Kidney epithelial cell (primary cell): ENCODE data around the gene RGL3. TPM values are rescaled to one million over a fixed set of nuclear protein-coding genes. Genes with fewer than 3 reads are reported as not detected.

Experiments used
- DNase-seq: peaks from one replicate; pipeline ENCODE4 v3.0.0-alpha.2; 2010; ENCODE audit warnings: low read depth
- H3K27me3 ChIP-seq: 2 replicates; pipeline ENCODE4 v1.6.0; 2011; ENCODE audit warnings: low read length; ENCODE audit not compliant: control insufficient read depth, insufficient read depth
- H3K36me3 ChIP-seq: 2 replicates; pipeline ENCODE4 v1.5.1; 2011; ENCODE audit warnings: low read length; ENCODE audit not compliant: control insufficient read depth, insufficient read depth
- H3K4me3 ChIP-seq: 2 replicates; pipeline ENCODE4 v1.5.1; 2011; ENCODE audit warnings: low read depth, mild to moderate bottlenecking, control low read depth, low read length
- total RNA-seq: library from RNA; depleted of rRNA; stranded (reverse); fragments of >200 nt; gene quantifications from 2 replicates; pipeline ENCODE4 v1.2.3, GENCODE V29; 2015
- TF ChIP-seq, protein P1 (sequence below): IDR thresholded peaks from 2 replicates; pipeline ENCODE4 v1.5.1; 2011; ENCODE audit warnings: mild to moderate bottlenecking, moderate library complexity, low read length, control low read depth, inconsistent platforms; ENCODE audit not compliant: insufficient read depth, poor library complexity, severe bottlenecking

The RGL3 gene
- total RNA-seq, 1 donor from 2014 or later: 10.2 TPM

DNA sequence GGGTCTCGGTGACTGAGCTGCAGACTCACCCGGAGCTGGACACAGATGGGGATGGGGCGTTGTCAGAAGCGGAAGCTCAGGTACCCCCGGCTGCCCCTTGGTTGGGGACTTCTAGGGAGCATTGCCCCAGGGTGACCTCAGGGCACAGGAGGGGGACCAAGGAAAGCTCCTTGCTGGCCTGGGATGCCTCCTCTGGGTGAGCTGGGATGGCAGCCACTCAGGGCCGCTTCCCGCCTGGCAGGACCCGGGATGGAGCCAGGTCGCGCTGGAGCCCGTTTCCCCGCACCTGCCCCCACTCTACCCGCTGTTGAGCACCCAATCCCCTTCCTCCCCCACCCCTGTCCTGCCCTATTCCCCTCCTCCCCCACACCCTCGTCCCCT lies 27.1 kb upstream of the RGL3 start:
- H3K36me3 ChIP-seq: peaks cover 2% of the 10 kb centered on the region
- TF ChIP-seq, protein P1, sequence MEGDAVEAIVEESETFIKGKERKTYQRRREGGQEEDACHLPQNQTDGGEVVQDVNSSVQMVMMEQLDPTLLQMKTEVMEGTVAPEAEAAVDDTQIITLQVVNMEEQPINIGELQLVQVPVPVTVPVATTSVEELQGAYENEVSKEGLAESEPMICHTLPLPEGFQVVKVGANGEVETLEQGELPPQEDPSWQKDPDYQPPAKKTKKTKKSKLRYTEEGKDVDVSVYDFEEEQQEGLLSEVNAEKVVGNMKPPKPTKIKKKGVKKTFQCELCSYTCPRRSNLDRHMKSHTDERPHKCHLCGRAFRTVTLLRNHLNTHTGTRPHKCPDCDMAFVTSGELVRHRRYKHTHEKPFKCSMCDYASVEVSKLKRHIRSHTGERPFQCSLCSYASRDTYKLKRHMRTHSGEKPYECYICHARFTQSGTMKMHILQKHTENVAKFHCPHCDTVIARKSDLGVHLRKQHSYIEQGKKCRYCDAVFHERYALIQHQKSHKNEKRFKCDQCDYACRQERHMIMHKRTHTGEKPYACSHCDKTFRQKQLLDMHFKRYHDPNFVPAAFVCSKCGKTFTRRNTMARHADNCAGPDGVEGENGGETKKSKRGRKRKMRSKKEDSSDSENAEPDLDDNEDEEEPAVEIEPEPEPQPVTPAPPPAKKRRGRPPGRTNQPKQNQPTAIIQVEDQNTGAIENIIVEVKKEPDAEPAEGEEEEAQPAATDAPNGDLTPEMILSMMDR: no peak
- no peak overlapping the region for H3K4me3 ChIP-seq
- H3K27me3 ChIP-seq: no peaks in the 10 kb centered on the region
- DNase-seq: no peak

DNA sequence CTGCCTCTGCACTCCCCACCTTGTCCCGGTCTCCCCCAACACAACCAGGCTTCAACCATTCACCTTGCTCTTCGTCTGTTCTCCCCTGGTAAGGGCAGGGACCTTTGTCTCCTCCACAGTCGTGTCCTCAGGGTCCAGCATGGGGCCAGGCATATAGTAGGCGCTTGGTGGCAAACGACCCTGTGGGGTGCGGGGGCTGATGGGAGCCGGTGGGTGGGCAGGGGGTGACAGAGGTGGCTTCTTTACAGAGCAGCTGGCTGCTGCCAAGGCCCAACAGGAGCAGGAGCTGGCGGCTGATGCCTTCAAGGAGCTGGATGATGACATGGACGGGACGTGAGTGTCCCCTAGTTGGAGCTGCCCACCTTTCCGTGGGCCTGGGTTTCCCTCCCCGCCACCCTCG lies 26.0 kb upstream of the RGL3 start:
- Histone ChIP-seq H3K36me3 (peaks cover 2% of the 10 kb centered on the region), H3K27me3 (no peaks in the 10 kb centered on the region), H3K4me3 (no peak overlapping the region)
- TF ChIP-seq, protein P1: no peak
- DNase-seq: no peak

DNA sequence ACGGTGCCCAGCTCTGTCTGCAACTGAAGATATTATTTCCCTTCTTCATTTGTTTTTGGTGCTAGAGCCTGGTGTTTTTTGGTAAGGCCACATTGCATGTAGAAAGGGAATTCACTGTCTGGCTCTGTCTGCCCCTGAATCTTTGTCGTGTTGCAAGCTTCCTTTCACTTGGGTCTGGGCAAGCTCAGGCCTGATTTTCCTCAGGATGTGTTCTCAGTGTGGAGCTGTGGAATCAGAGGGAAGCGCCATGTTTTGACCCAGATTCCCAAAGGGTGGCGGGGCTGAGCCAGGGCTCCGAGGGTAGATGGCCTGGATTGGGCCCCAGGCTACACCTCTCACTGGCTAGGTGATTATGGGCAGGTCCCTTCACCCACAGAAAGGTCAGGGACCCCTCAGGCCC lies 24.9 kb upstream of the RGL3 start:
- DNase-seq: no peak
- Histone ChIP-seq H3K4me3 (no peak overlapping the region), H3K27me3 (no peaks in the 10 kb centered on the region), H3K36me3 (peaks cover 2% of the 10 kb centered on the region)
- TF ChIP-seq, protein P1: no peak

DNA sequence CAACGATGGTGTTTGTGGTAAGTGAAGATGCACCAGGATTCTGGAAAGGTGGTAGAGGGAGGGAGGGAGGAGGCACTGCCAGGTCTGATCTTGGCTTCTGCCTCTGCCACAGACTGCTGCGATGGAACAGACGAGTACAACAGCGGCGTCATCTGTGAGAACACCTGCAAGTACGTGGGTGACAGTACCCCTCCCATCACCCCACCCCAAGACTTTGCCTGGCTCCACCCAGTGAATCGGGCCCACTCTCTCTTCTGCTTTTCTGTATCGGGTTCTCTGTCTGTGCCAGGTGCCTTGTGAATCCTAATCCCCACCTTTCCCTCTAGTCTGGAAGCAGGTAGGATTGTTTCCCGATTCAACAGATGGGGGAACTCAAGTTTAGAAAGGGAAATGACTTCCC lies 18.8 kb upstream of the RGL3 start:
- H3K36me3 ChIP-seq: peaks cover 5% of the 10 kb centered on the region
- no peak for DNase-seq
- TF ChIP-seq, protein P1: no peak

DNA sequence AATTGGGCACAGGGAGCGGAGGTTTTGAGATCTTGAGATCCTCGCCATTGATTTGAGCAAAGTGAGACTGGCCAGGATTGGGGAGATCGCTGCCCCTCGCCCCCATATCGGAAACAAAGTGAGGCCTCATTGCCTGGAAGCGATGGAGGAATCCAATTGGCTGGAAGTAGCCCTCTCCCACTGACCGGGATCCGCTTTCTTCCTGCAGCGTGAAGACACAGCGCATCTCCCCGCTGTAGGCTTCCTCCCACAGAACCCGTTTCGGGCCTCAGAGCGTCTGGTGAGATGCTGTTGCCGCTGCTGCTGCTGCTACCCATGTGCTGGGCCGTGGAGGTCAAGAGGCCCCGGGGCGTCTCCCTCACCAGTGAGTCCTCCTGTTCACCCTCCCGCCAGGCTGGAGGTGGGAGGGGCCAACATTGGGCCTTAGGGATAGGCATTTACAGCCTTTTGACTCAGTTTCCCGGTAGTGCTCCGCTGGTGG lies 16.8 kb upstream of the RGL3 start:
- no peaks in the 10 kb centered on the region for H3K27me3 ChIP-seq
- TF ChIP-seq, protein P1: no peak
- H3K4me3 ChIP-seq: peak overlapping the region; percentile 77
- H3K36me3 ChIP-seq: peaks cover 5% of the 10 kb centered on the region
- DNase-seq: no peak

More for the DNA sequence above, 18.8 kb upstream of the RGL3 start:
- no peaks in the 10 kb centered on the region for H3K27me3 ChIP-seq
- H3K4me3 ChIP-seq: no peak overlapping the region
